ENCODE data around the gene HTR7. TPM values are rescaled to one million over a fixed set of nuclear protein-coding genes. Genes with fewer than 3 reads are reported as not detected.

HTR7 gene
- 0.18 and 0.29 TPM in 2 replicates for total RNA-seq

GRCh38 chr10:90857635-90858460 is at the start of gene HTR7:
Gene HTR7, minus strand, starts transcription at chr10:90858039. Its CDS starts 368 bp downstream, at chr10:90857671.

DNA sequence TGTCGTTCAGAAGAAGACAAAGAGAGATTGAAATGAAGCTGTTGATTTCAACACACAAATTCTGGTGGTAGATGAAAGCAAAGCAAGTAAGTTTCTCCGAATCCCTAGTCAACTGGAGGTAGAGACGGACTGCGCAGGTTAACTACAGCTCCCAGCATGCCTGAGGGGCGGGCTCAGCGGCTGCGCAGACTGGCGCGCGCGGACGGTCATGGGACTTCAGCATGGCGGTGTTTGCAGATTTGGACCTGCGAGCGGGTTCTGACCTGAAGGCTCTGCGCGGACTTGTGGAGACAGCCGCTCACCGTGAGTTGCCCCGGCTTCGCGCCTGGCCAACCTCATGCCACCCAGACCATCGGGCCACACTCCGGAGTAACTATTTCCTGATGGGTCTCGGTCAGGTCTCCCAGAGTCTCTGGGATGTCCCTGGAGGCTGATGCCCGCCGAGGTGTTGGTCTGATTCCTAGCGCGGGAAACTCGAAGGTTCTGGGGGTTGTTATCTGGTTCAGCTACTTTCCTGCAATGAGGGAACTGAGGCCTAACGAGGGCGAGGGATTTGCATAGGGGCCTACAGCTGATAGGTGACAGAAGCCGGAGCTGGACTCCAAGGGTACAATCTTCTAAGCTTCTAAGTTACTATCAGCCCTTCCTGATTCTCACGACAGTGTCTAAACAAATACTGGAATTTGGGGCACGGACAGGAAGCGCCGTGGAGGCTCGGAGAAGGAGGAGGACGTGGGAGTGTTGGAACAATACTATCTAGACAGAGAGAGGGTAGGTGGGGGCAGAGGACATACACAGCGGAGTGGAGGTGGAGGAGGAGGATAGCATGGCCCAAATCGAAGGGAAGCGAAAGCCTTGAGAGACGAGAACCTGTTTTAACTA is 14.2 kb upstream of the HTR7 start, which contains the start of gene RPP30:
RPP30 (plus strand) TSS at position 209 of the 882 bp plus-strand sequence; CDS start at position 222, 13 bp downstream.

Other genes with a start within 250 kb of the HTR7 start
- 32.0 and 38.1 TPM in 2 replicates for gene RPP30, start 13.9 kb upstream of the HTR7 start, total RNA-seq
- gene ANKRD1, start 63.0 kb upstream of the HTR7 start, total RNA-seq, result 0.58 and 1.8 TPM in 2 replicates

Measured in myometrial cell (primary cell).